HepG2 (cell line): ENCODE data around the gene ACTRT2. TPM values are rescaled to one million over a fixed set of nuclear protein-coding genes. Genes with fewer than 3 reads are reported as not detected.
A peak's percentile ranks its signal among the peaks of the same experiment; 100 is the strongest.

Experiments used
- AGO2 ChIP-seq: fragments of 200-400 bp; formaldehyde crosslinking; optimal IDR thresholded peaks from 2 replicates; pipeline ENCODE3; 2017; ENCODE audit warnings: mild to moderate bottlenecking, low read depth, low read length, moderate library complexity
- CBX5 ChIP-seq: sonication (generic); formaldehyde crosslinking; IDR thresholded peaks from 2 replicates; pipeline ENCODE4 v1.4.0; 2020; ENCODE audit warnings: missing genetic modification reagents, borderline replicate concordance
- GPN1 ChIP-seq: sonication (generic); formaldehyde crosslinking; IDR thresholded peaks from 2 replicates; pipeline ENCODE4 v1.5.1; 2020; ENCODE audit warnings: missing genetic modification reagents, borderline replicate concordance
- KDM5A ChIP-seq: fragments of 200-600 bp; sonication (generic); IDR thresholded peaks from 2 replicates; pipeline ENCODE4 v1.7.0; 2018; ENCODE audit warnings: antibody characterized with exemption, mild to moderate bottlenecking, low read length, borderline replicate concordance
- KLF16 ChIP-seq, 2 experiments: sonication (generic) in 1 of 2; formaldehyde crosslinking in 1 of 2; IDR thresholded peaks; 2 replicates each; pipeline versions ENCODE4 v1.6.1 to v1.8.0; 2016 to 2023; ENCODE audit warnings: missing genetic modification reagents in 2 of 2, missing compliant biosample characterization in 1 of 2
- KLF6 ChIP-seq: IDR thresholded peaks from 2 replicates; pipeline ENCODE4 v1.8.0; 2016; ENCODE audit warnings: missing biosample characterization, missing genetic modification reagents
- KMT2A ChIP-seq: sonication (generic); formaldehyde crosslinking; IDR thresholded peaks from 2 replicates; pipeline ENCODE4 v1.4.0; 2020; ENCODE audit warnings: missing genetic modification reagents
- MEIS1 ChIP-seq: sonication (generic); formaldehyde crosslinking; IDR thresholded peaks from 2 replicates; pipeline ENCODE4 v1.9.0; 2021; ENCODE audit warnings: mild to moderate bottlenecking, missing genetic modification reagents, moderate library complexity, borderline replicate concordance
- RBAK ChIP-seq: sonication (generic); formaldehyde crosslinking; IDR thresholded peaks from 2 replicates; pipeline ENCODE4 v1.5.1; 2020; ENCODE audit warnings: mild to moderate bottlenecking, missing genetic modification reagents
- RFX5 ChIP-seq: IDR thresholded peaks from 2 replicates; pipeline ENCODE4 v1.6.1; 2011; ENCODE audit warnings: low read depth, low read length, improper control_type of control experiment
- RFXAP ChIP-seq: sonication (generic); formaldehyde crosslinking; IDR thresholded peaks from 2 replicates; pipeline ENCODE4 v1.4.0; 2020; ENCODE audit warnings: missing genetic modification reagents, borderline replicate concordance
- SIN3B ChIP-seq: fragments of 150-350 bp; IDR thresholded peaks from 2 replicates; pipeline ENCODE4 v1.6.1; 2014; ENCODE audit warnings: low read length
- SIX1 ChIP-seq: sonication (generic); formaldehyde crosslinking; IDR thresholded peaks from 2 replicates; pipeline ENCODE4 v1.4.0; 2020; ENCODE audit warnings: missing genetic modification reagents, borderline replicate concordance
- SSRP1 ChIP-seq: IDR thresholded peaks from 2 replicates; pipeline ENCODE4 v1.6.1; 2016; ENCODE audit warnings: control low read depth
- THAP11 ChIP-seq: IDR thresholded peaks from 2 replicates; pipeline ENCODE4 v1.6.1; 2016; ENCODE audit warnings: missing biosample characterization, missing genetic modification reagents
- TP53 ChIP-seq: sonication (generic); formaldehyde crosslinking; conservative IDR thresholded peaks from 2 replicates; pipeline ENCODE4 v1.4.0; 2020; ENCODE audit warnings: missing genetic modification reagents
- XBP1 ChIP-seq: sonication (generic); formaldehyde crosslinking; IDR thresholded peaks from 2 replicates; pipeline ENCODE4 v1.5.0; 2020; ENCODE audit warnings: missing genetic modification reagents
- XRCC5 ChIP-seq: fragments of 200-400 bp; formaldehyde crosslinking; optimal IDR thresholded peaks from 2 replicates; pipeline ENCODE3; 2017; ENCODE audit warnings: mild to moderate bottlenecking, low read length
- ZNF224 ChIP-seq: sonication (generic); formaldehyde crosslinking; IDR thresholded peaks from 2 replicates; pipeline ENCODE4 v1.5.0; 2020; ENCODE audit warnings: mild to moderate bottlenecking, missing genetic modification reagents
- ZNF589 ChIP-seq: sonication (generic); formaldehyde crosslinking; conservative IDR thresholded peaks from 2 replicates; pipeline ENCODE4 v1.8.0; 2022; ENCODE audit warnings: mild to moderate bottlenecking, moderate library complexity, missing genetic modification reagents
- ZNF746 ChIP-seq: sonication (generic); formaldehyde crosslinking; IDR thresholded peaks from 2 replicates; pipeline ENCODE4 v1.8.0; 2022; ENCODE audit warnings: mild to moderate bottlenecking, missing genetic modification reagents
- ZNF761 ChIP-seq: sonication (generic); formaldehyde crosslinking; conservative IDR thresholded peaks from 2 replicates; pipeline ENCODE4 v1.4.0; 2020; ENCODE audit warnings: mild to moderate bottlenecking, missing genetic modification reagents
- polyA plus RNA-seq, 8 experiments: library from polyadenylated mRNA; depleted of rRNA in 3 of 8; stranded (reverse) in 7 of 8; unstranded in 1 of 8; fragments of >200 nt; fragmentation: Illumina TruSeq in 4 of 8; extraction: Trizol in 4 of 8; gene quantifications; 2 replicates each; pipeline versions ENCODE4 v1.2.1 to v1.2.3, GENCODE V29; 2011 to 2016; ENCODE audit warnings: low read depth in 4 of 8, missing spikeins in 1 of 8, mixed read lengths in 1 of 8; ENCODE audit not compliant: insufficient read depth in 1 of 8
- total RNA-seq, 5 experiments: library from RNA; depleted of rRNA; stranded (reverse); fragments of >200 nt; fragmentation: Illumina TruSeq; extraction: Trizol; gene quantifications; 2 replicates each; pipeline ENCODE4 v1.2.3, GENCODE V29; 2016; ENCODE audit warnings: low read depth in 1 of 5
- TF ChIP-seq, protein P1 (sequence below): sonication (generic); formaldehyde crosslinking; IDR thresholded peaks from 2 replicates; pipeline ENCODE4 v1.8.1; 2023; ENCODE audit warnings: mild to moderate bottlenecking, missing genetic modification reagents, borderline replicate concordance
- TF ChIP-seq, protein P2 (sequence below): IDR thresholded peaks from 2 replicates; pipeline ENCODE4 v1.6.1; 2012; ENCODE audit warnings: inconsistent platforms
- TF ChIP-seq, protein P3 (sequence below): sonication (generic); formaldehyde crosslinking; IDR thresholded peaks from 2 replicates; pipeline ENCODE4 v1.5.0; 2020; ENCODE audit warnings: mild to moderate bottlenecking, missing genetic modification reagents, borderline replicate concordance
- TF ChIP-seq, protein P4 (sequence below): sonication (generic); formaldehyde crosslinking; conservative IDR thresholded peaks from 2 replicates; pipeline ENCODE4 v1.4.0; 2020; ENCODE audit warnings: missing genetic modification reagents
- TF ChIP-seq, protein P5 (sequence below): fragments of 450-650 bp; IDR thresholded peaks from 2 replicates; pipeline ENCODE4 v1.6.1; 2017

ACTRT2 gene
- total and polyA plus RNA-seq, 2 of the 13 experiments (the other 11 are each of a cell fraction or from before 2014, with no cell fraction given) = not detected

DNA sequence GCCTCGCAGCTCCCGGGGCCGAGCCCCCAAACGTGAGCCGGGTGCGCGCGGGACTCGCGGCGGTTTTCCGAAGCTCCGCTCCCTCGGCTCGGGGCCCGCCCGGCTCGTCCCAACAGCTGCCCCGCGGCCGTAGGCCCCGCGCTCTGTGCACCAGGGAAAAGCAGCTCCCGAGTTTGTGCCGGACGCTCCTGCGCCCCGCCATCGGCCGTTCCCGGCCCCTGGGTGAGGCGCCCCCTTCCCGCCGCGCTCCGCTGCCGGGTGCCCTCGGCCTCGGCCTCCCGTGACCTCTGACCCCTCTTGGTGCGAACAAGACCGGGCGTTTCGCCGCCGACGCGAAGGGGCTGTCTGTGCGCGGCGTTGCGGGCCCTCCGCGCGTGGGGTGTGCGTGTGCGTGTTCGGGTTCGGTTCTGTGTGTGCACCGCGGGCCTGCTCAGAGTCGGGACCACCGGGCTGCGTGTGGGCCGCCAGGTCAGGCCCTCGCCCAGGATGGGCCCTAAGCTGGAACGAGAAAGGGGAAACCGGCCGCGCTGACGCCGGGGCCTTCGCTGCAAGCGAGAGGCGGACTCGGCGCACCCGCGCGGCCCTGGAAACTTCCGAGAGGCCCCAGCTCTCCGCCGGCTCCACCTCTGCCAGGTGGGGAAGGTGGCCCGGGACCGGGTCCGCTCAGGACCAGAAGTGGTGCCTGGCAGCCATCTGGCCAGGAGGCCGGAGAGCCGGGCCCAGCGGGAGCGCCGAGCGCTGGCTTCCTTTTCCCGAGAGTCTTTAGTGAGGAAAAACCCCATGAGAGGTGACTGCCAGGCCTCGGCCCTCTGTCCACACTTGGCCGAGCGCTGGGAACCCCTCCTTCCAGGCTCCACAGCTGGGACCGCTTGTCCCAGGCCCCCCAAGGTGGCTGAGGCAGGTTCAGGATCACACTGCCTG, 49.6 kb downstream of the ACTRT2 start (continued):
- TF ChIP-seq CBX5 (no peak), TP53 (no peak), SIN3B (no peak), KLF16 (CRISPR knock-in tag; IDR thresholded peaks at IDR 0.05) (no peak), KMT2A (0 out of 2 replicates have a peak, but pooled peaks have one; percentile 24), XBP1 (CRISPR knock-in tag) (no peak), XRCC5 (no peak), MEIS1 (no peak; the same call in 1 of the 2 replicates), ZNF761 (CRISPR knock-in tag) (no peak), RBAK (CRISPR knock-in tag) (no peak), RFX5 (no peak), ZNF589 (CRISPR knock-in tag) (no peak), KDM5A (no peak), AGO2 (no peak), KLF6 (CRISPR knock-in tag) (no peak), ZNF746 (CRISPR knock-in tag) (no peak), THAP11 (CRISPR knock-in tag) (no peak), ZNF224 (no peak), SIX1 (CRISPR knock-in tag) (no peak), GPN1 (no peak), RFXAP (no peak), SSRP1 (CRISPR knock-in tag) (no peak)
- TF ChIP-seq, protein P1, sequence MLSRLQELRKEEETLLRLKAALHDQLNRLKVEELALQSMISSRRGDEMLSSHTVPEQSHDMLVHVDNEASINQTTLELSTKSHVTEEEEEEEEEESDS (CRISPR knock-in tag) = no peak
- TF ChIP-seq, protein P2, sequence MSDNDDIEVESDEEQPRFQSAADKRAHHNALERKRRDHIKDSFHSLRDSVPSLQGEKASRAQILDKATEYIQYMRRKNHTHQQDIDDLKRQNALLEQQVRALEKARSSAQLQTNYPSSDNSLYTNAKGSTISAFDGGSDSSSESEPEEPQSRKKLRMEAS = peak; percentile 53; the same call in 1 of the 2 replicates
- TF ChIP-seq, protein P3, sequence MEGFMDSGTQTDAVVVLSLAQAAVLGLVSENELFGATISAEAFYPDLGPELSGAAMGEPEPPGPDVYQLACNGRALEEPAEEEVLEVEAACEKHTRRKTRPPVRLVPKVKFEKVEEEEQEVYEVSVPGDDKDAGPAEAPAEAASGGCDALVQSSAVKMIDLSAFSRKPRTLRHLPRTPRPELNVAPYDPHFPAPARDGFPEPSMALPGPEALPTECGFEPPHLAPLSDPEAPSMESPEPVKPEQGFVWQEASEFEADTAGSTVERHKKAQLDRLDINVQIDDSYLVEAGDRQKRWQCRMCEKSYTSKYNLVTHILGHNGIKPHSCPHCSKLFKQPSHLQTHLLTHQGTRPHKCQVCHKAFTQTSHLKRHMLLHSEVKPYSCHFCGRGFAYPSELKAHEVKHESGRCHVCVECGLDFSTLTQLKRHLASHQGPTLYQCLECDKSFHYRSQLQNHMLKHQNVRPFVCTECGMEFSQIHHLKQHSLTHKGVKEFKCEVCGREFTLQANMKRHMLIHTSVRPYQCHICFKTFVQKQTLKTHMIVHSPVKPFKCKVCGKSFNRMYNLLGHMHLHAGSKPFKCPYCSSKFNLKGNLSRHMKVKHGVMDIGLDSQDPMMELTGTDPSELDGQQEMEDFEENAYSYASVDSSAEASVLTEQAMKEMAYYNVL (CRISPR knock-in tag) = no peak; the same call in 1 of the 2 replicates
- TF ChIP-seq, protein P4, sequence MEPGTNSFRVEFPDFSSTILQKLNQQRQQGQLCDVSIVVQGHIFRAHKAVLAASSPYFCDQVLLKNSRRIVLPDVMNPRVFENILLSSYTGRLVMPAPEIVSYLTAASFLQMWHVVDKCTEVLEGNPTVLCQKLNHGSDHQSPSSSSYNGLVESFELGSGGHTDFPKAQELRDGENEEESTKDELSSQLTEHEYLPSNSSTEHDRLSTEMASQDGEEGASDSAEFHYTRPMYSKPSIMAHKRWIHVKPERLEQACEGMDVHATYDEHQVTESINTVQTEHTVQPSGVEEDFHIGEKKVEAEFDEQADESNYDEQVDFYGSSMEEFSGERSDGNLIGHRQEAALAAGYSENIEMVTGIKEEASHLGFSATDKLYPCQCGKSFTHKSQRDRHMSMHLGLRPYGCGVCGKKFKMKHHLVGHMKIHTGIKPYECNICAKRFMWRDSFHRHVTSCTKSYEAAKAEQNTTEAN = peak; percentile 30; the same call in 1 of the 2 replicates
- TF ChIP-seq, protein P5, sequence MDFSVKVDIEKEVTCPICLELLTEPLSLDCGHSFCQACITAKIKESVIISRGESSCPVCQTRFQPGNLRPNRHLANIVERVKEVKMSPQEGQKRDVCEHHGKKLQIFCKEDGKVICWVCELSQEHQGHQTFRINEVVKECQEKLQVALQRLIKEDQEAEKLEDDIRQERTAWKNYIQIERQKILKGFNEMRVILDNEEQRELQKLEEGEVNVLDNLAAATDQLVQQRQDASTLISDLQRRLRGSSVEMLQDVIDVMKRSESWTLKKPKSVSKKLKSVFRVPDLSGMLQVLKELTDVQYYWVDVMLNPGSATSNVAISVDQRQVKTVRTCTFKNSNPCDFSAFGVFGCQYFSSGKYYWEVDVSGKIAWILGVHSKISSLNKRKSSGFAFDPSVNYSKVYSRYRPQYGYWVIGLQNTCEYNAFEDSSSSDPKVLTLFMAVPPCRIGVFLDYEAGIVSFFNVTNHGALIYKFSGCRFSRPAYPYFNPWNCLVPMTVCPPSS = no peak
